ENCODE measurements around the gene LRRC27.
"Not testable (repeated sequence)": the region's sequence is repeated elsewhere in the genome, so short reads cannot be mapped to it uniquely, and the experiment has no call there.

Gene LRRC27

DNA sequence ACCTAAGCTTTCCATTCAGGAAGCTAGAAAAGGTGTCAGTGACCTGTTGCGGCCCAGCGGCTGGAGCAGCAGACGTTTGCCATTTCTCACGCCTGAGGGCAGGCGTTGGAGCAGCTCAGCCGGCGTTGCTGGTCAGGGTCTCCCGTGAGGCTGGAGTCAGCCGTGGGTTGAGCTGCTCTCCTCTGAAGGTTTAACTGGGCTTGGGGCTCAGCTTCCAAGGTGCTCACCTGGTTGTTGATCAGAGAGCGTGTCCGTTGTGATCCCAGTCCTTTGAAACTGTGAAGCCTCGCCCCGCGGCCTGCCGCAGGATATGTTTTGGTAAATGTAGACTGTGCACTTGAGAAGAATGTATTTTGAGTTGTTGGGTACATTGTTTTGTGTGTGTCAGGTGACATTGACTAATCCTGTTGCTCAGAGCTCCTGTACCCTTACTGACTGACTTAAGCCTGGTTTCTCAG, 44.4 kb downstream of the LRRC27 start:
- DNase-seq: no peak

- no peak for DNase-seq
Measured at GRCh38 chr10:132377326-132377725, 45.3 kb downstream of the LRRC27 start.

- DNase-seq: not testable (repeated sequence)
Measured at GRCh38 chr10:132379026-132379425, 47.0 kb downstream of the LRRC27 start.

- DNase-seq: not testable (repeated sequence)
Measured at GRCh38 chr10:132380986-132381385, 49.0 kb downstream of the LRRC27 start.

DNA sequence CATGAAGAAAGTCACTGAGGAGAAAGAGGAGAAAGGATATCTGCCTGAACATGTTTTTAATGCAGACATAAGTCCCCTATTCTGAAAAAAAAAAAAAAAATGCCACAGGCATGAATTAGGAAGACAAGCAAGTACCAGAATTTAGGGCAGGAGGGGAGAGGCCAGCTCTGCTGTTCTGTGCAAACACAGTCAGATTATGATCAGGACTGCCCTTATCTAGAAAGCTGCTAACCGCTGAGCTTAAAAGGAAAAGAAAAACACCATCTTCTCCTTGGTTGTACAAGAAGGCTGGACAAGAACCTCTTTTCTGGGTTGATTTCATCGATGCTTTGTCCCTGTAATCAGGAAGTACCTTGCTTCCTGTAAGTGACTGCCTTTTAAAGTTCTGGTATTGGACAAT, 49.7 kb downstream of the LRRC27 start:
- DNase-seq: peak; percentile 63

- DNase-seq: no peak
Measured at GRCh38 chr10:132382231-132382922, 50.4 kb downstream of the LRRC27 start.

GRCh38 chr10:132383101-132383500, 51.1 kb downstream of the LRRC27 start:
- no peak for DNase-seq

DNA sequence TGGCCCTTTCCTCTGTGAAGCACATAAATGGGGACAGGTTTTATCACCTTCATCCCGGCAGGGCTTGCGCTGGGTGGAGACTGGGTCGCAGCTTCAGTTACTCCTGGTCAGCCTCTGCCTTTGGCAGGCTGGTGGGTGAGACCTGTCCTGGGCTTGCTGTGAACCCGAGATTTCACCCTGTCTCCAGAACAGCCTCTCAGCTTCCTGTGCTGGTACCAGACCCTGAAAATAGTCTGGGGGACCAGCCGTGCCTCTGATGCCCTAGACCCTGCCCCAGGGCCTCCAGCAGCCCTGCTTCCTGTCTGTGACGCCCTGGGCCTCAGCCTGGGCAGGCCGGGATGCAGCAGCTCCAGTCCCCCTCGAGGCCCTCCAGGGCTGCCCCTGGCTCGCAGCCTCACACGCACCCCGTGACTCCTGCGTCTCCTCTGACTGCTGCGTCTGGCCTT, 51.8 kb downstream of the LRRC27 start:
- DNase-seq: no peak

DNA sequence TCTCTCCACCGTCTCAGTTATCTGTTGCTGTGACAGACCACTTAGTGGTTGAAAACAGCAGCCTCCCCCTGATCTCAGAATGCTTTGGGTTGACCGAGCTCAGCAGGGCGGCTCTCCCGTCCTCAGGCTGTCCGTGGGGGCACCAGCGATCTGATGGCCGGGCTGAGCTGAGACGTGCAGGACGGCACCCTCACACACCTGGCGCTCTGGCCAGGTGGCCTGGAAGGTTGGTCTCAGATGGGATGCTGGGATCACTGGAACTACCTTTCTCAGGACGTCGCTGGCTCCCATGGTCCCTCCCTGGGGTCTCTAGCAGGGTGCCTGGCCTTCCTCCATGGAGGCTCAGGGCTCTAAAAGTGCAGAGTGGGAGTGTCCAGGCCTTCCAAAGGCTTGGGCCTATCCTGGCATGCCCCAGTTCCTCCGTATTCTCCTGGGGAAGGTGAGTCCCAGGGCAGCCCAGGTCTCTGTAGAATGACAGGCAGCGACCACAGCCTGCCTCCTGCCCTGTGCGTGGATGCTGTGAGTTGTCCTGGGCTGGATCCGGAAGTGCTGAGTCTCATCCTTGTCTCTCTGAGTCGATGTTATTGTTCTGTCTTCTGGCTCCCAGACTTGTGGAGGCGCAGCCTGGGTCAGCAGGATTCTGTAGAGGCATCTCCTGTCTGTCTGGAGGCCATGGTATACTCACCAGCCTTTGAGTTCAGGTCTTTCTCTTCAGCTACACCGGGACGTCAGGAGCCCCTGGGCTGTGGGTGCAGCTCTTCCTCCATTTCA, 52.8 kb downstream of the LRRC27 start:
- no peak for DNase-seq

GRCh38 chr10:132385389-132385667, 53.3 kb downstream of the LRRC27 start:
- no peak for DNase-seq

GRCh38 chr10:132385721-132386418, 53.9 kb downstream of the LRRC27 start:
- no peak for DNase-seq

- no peak for DNase-seq
Measured at GRCh38 chr10:132386419-132386831, 54.4 kb downstream of the LRRC27 start.

DNA sequence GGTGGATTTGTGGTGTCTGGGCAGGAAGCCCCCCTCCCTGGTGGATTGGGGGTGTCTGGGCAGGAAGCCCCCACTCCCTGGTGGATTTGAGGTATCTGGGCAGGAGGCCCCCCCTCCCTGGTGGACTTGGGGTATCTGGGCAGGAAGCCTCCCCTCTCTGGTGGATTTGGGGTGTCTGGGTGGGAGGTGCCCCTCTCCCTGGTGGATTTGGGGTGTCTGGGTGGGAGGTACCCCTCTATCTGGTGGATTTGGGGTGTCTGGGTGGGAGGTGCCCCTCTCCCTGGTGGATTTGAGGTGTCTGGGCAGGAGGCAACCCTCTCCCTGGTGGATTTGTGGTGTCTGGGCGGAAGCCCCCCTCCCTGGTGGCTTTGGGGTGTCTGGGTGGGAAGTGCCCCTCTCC, 54.9 kb downstream of the LRRC27 start:
- not testable (repeated sequence) for DNase-seq

DNA sequence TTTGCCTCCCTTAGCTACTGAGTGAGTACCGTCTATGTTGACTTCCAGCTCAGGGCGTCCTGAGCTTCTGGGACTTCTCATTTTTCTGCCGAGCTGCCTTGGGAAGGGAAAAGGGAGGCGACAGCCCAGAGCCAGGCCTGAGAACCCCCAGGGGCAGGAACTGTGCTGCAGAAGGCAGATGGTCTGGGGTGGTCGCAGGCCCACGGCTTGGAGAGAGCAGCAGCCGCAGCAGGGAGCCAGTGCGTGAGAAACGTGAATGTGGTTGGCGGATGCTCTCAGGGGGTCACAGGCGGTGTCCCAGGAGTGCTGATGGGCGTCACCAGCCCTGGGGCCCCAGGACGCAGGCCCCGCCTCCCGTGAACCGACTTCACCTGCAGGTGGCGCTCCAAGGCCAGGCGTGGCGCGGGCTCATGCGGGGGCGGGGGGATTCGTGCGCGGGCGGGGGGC, 55.8 kb downstream of the LRRC27 start:
- peak; percentile 79 for DNase-seq

GRCh38 chr10:132388891-132389432, 57.0 kb downstream of the LRRC27 start:
- no peak for DNase-seq

GRCh38 chr10:132389433-132390169, 57.6 kb downstream of the LRRC27 start:
- peak; percentile 72 for DNase-seq

DNA sequence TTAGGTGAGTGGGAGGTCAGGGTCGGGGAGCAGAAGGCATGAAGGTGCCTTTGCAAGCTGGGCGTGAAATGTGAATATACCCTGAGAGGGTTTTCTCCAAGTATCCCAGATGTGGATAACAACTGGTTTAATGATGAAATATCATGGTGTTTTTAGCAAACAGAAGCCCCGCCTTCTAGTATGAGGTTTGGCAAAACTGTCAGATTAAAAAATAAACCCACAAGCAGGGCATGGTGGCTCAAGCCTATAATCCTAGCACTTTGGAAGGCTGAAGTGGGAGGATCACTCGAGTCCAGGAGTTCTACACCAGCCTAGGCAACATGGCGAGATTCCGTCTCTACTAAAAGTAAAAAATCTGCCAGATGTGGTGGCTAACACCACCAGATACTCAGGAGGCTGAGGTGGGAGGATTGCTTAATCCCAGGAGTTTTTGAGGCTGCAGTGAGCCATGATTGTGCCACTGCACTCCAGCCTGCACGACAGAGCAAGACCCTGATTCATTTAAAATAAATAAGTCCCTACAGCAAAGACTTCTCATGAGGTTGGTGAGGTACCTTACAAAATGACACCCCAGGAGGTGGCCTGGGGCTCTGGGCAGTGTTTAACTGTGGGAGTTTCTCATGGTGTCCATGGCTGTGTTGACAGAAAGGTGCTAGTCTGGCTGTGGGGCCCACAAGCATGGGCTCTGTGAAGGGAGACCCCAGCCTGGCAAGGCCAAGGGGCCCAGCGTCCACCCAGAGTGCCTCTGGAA, 58.4 kb downstream of the LRRC27 start:
- peak; percentile 84 for DNase-seq

GRCh38 chr10:132390921-132391675, 59.1 kb downstream of the LRRC27 start:
- no peak for DNase-seq

DNA sequence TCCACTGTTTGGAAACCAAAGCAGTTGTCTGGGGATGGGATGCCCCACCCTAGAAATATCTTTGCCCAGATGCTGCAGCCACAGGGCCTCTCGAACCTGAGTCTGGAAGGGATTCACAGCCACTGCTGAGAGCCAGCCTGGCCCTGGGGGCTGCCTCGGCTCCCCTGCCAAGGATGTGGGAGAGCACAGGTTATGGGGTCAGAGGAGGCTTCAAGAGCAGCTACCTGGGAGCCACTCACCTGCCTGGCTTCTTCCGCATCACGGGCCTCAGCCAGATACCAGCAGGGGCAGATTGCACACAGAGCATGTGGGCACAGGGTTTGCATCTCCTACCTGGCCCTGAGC, 59.7 kb downstream of the LRRC27 start:
- DNase-seq: no peak

- no peak for DNase-seq
Measured at GRCh38 chr10:132392184-132392800, 60.3 kb downstream of the LRRC27 start.
